ENCODE measurements around the gene WDR7. TPM values are rescaled to one million over a fixed set of nuclear protein-coding genes. Genes with fewer than 3 reads are reported as not detected.

WDR7 gene
- total and polyA plus RNA-seq, 10 of the 15 experiments (the other 5 are each of a cell fraction or from before 2014, with no cell fraction given) = 2.8 to 16.5 (median 11.7) TPM

DNA sequence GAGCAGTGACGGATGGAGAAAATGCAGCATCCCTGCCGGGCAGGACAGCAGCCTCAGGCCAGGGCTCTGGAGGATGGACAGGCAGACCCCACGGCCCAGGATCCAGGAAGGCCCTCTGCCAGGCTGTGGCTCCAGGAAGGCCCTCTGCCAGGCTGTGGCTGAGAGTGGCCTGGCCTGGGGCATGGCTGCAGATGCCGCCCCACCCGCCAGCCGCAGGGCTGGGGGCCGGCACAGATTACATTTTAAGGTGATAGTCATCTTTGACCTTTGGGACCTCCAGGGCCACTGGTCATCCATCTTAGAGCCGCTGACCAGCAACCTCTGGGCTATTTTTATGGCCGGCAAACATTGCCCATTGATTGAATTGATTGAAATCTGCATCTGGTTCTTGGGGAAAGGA is 397.7 kb downstream of the WDR7 start (continued):
- TF ChIP-seq, protein P1, sequence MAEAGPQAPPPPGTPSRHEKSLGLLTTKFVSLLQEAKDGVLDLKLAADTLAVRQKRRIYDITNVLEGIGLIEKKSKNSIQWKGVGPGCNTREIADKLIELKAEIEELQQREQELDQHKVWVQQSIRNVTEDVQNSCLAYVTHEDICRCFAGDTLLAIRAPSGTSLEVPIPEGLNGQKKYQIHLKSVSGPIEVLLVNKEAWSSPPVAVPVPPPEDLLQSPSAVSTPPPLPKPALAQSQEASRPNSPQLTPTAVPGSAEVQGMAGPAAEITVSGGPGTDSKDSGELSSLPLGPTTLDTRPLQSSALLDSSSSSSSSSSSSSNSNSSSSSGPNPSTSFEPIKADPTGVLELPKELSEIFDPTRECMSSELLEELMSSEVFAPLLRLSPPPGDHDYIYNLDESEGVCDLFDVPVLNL (IDR thresholded peaks at IDR 0.05; ENCODE audit: low read depth, low read length) = no peak
- no peak for TF ChIP-seq TCF3 (IDR thresholded peaks at IDR 0.05; ENCODE audit: borderline replicate concordance, insufficient read depth, low read depth, low read length)
- TF ChIP-seq SUZ12 (IDR thresholded peaks at IDR 0.05; ENCODE audit: unreplicated experiment) = no peak
- TF ChIP-seq, protein P2, sequence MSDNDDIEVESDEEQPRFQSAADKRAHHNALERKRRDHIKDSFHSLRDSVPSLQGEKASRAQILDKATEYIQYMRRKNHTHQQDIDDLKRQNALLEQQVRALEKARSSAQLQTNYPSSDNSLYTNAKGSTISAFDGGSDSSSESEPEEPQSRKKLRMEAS (IDR thresholded peaks at IDR 0.05; ENCODE audit: low read depth, low read length) = no peak

DNA sequence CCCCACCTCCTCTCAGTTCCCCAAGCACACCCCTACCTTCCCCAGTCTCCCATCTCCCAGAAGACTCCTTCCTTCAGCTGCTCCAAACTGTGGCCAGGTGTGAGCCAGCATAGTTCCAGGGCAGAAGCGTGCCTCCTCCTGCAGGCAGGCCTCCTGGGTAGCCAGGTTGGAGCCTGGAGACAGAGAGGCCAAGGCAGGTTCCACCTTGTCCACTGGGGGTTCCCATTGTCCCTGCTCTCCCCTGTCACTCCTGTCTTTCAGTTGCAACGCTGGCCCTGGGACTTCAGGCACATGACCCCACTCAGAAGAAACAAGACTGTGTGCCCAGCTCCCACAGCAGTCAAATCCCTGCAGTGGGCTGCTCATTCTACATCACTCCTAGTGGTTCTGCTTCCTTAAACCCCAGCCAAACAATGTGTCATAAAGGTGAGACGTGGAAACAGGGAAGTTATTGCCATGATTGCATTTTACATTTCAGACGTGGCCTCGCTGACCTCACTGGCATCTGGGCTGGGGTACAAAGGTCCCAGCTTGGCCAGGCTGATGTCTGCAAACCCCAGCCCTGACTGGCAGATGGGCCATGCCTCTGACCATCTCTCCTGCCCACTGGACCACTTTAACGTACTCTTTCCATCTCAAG is 399.3 kb downstream of the WDR7 start:
- in situ Hi-C loops (cut with MboI) = no loop called here
- intact Hi-C loops (cut with micrococcal nuclease; ENCODE audit: unreplicated experiment) = loop anchor here (2.0 to 5.0 kb wide), 3 partner anchors 28 to 512 kb away; no protein-coding TSS in a partner anchor
- no peak for DNase-seq (ENCODE audit: low read depth, low spot score)
- ATAC-seq = no peak
- ChIA-PET CTCF (interaction anchor here (2.1 kb wide), 1 partner anchor 27 kb away, joined by 9 read pairs; no protein-coding TSS in a partner anchor), RAD21 (ENCODE audit: unreplicated experiment) (interaction anchor here (1.2 to 1.7 kb wide), 2 partner anchors 14 to 23 kb away, joined by 3 read pairs; no protein-coding TSS in a partner anchor), SMC1A (ENCODE audit: uncharacterized antibody, unreplicated experiment) (interaction anchor here (1.8 to 2.1 kb wide), 2 partner anchors 26 to 181 kb away, joined by 6 to 14 read pairs; no protein-coding TSS in a partner anchor), POLR2A (no interaction called here)
- H3K9ac ChIP-seq (ENCODE audit: control insufficient read depth, insufficient read depth, low read length) = no peak overlapping the region
- H4K20me1 ChIP-seq (ENCODE audit: control insufficient read depth, insufficient read depth) = no peaks in the 10 kb centered on the region
- no peaks in the 10 kb centered on the region for H3K27me3 ChIP-seq (replicated peaks in 1 of 2; ENCODE audit: control insufficient read depth in 2 of 2, insufficient read depth in 2 of 2, low read length in 1 of 2)
- no peaks in the 10 kb centered on the region for H3K36me3 ChIP-seq (ENCODE audit: control insufficient read depth in 2 of 2, insufficient read depth in 2 of 2, low read length in 1 of 2)
- no peak overlapping the region for H3K27ac ChIP-seq (ENCODE audit: control insufficient read depth, insufficient read depth)
- H3K4me2 ChIP-seq (ENCODE audit: control insufficient read depth, insufficient read depth) = no peak overlapping the region
- peaks cover 6% of the 10 kb centered on the region; the same call in 2 of the 3 replicates for H3K9me3 ChIP-seq (replicated peaks; ENCODE audit: control insufficient read depth, insufficient read depth, low read length)
- BruUV-seq (replicated peaks) = no TSS peak
- H2AFZ ChIP-seq (ENCODE audit: control insufficient read depth, low read depth, low read length) = no peak overlapping the region
- no peak for FAIRE-seq
- no peak overlapping the region for H3K4me3 ChIP-seq
- peaks cover 11% of the 10 kb centered on the region for H3K4me1 ChIP-seq (ENCODE audit: control insufficient read depth, insufficient read depth, low read length)
- no peak for TF ChIP-seq CHD1 (IDR thresholded peaks at IDR 0.05; ENCODE audit: low read depth, low read length)
- TF ChIP-seq, protein P3, sequence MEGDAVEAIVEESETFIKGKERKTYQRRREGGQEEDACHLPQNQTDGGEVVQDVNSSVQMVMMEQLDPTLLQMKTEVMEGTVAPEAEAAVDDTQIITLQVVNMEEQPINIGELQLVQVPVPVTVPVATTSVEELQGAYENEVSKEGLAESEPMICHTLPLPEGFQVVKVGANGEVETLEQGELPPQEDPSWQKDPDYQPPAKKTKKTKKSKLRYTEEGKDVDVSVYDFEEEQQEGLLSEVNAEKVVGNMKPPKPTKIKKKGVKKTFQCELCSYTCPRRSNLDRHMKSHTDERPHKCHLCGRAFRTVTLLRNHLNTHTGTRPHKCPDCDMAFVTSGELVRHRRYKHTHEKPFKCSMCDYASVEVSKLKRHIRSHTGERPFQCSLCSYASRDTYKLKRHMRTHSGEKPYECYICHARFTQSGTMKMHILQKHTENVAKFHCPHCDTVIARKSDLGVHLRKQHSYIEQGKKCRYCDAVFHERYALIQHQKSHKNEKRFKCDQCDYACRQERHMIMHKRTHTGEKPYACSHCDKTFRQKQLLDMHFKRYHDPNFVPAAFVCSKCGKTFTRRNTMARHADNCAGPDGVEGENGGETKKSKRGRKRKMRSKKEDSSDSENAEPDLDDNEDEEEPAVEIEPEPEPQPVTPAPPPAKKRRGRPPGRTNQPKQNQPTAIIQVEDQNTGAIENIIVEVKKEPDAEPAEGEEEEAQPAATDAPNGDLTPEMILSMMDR (IDR thresholded peaks at IDR 0.05 in 2 of 3, conservative IDR thresholded peaks at IDR 0.05 in 1 of 3; ENCODE audit: control insufficient read depth in 2 of 3, extremely low read depth in 1 of 3, insufficient read depth in 1 of 3, low read depth in 3 of 3, low read length in 3 of 3) = 0 out of 6 replicates have a peak, but pooled peaks of 1 of the 3 experiments have one; percentile 2
- WGBS (ENCODE audit: insufficient coverage, insufficient replicate concordance, low lambda C conversion rate, missing lambda C conversion rate) = 67% methylated on average over 6 of the region's 6 CpGs
- no peaks in the 10 kb centered on the region for H3K79me2 ChIP-seq (ENCODE audit: control insufficient read depth, insufficient read depth, low read length)
